Measurements from ENCODE around the gene ARMC7. TPM values are rescaled to one million over a fixed set of nuclear protein-coding genes. Genes with fewer than 3 reads are reported as not detected.
A peak's percentile ranks its signal among the peaks of the same experiment; 100 is the strongest.

The ARMC7 gene
- total and polyA plus RNA-seq, 2 of the 13 experiments (the other 11 are each of a cell fraction or from before 2014, with no cell fraction given), result 3.9 to 4.2 TPM

DNA sequence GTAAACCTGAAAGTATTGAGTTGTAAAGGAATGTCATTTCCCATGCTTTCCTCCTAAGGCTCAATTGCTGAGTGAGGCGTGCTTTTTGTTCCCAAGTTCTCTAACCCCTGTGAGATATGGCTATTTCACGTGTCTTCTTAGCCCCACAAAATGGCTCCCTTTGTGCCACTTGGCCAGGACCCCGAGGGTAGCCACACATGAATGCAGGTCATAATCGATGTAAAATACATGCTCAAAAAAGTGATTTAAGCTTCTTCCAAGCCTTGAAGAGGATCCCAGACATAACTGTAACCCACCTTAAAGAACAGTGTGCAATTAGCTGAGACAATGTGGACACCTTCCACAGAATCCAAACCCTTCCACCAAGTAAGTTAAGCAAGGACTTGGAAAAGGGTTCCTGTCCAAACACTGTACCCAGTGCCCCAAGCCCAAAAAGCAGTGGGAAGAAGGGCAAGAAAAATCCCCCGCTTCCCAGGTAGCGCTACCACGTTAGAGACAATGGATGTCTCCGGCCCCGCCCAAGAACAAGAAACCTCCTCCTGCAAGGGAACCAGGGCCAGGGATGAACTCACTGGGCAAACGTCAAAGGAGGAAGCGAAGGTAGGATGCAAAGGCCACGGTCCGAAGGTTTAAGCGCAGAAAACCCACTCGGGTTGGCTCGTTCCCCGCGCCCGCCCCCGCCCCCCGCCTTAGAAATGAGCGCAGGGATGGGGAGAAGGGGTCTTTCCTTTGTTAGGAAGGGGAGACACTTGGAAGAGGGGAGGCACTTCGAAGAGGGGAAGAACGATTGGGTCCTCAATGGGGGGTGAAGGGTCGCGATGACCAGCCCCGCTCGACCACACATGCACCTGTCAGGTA lies 43.4 kb downstream of the ARMC7 start (continued):
- TF ChIP-seq, protein P1, sequence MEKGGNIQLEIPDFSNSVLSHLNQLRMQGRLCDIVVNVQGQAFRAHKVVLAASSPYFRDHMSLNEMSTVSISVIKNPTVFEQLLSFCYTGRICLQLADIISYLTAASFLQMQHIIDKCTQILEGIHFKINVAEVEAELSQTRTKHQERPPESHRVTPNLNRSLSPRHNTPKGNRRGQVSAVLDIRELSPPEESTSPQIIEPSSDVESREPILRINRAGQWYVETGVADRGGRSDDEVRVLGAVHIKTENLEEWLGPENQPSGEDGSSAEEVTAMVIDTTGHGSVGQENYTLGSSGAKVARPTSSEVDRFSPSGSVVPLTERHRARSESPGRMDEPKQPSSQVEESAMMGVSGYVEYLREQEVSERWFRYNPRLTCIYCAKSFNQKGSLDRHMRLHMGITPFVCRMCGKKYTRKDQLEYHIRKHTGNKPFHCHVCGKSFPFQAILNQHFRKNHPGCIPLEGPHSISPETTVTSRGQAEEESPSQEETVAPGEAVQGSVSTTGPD (CRISPR knock-in tag; IDR thresholded peaks at IDR 0.05), result no peak
- TF ChIP-seq MTF1 (CRISPR knock-in tag; IDR thresholded peaks at IDR 0.05) (no peak), RBM22 (optimal IDR thresholded peaks at IDR 0.05; ENCODE audit: low read length) (peak; percentile 48), ZNF275 (CRISPR knock-in tag; IDR thresholded peaks at IDR 0.05; ENCODE audit: borderline replicate concordance) (no peak), ZNF713 (CRISPR knock-in tag; IDR thresholded peaks at IDR 0.05) (no peak), ZC3H4 (CRISPR knock-in tag; IDR thresholded peaks at IDR 0.05; ENCODE audit: borderline replicate concordance) (no peak), CREBL2 (CRISPR knock-in tag; IDR thresholded peaks at IDR 0.05; ENCODE audit: borderline replicate concordance) (no peak), POLR2G (IDR thresholded peaks at IDR 0.05; ENCODE audit: low read depth, low read length) (peak; percentile 40; the same call in 1 of the 2 replicates), TCF12 (IDR thresholded peaks at IDR 0.05) (no peak), TCF12 (CRISPR knock-in tag; IDR thresholded peaks at IDR 0.05) (no peak), HDAC1 (CRISPR knock-in tag; IDR thresholded peaks at IDR 0.05) (no peak; the same call in 1 of the 2 replicates), SP140L (CRISPR knock-in tag; IDR thresholded peaks at IDR 0.05; ENCODE audit: borderline replicate concordance) (no peak), ZNF225 (CRISPR knock-in tag; IDR thresholded peaks at IDR 0.05) (0 out of 2 replicates have a peak, but pooled peaks have one; percentile 47), RAD51 (IDR thresholded peaks at IDR 0.05; ENCODE audit: borderline replicate concordance) (no peak), PTBP1 (IDR thresholded peaks at IDR 0.05; ENCODE audit: low read depth, low read length, poor library complexity, severe bottlenecking) (no peak), MXD3 (CRISPR knock-in tag; IDR thresholded peaks at IDR 0.05) (no peak), ZNF383 (CRISPR knock-in tag; IDR thresholded peaks at IDR 0.05; ENCODE audit: borderline replicate concordance) (no peak), MXI1 (IDR thresholded peaks at IDR 0.05; ENCODE audit: borderline replicate concordance, low read depth, low read length) (0 out of 3 replicates have a peak, but pooled peaks have one; percentile 15), HMGXB3 (CRISPR knock-in tag; IDR thresholded peaks at IDR 0.05; ENCODE audit: borderline replicate concordance) (no peak)
- TF ChIP-seq, protein P2, sequence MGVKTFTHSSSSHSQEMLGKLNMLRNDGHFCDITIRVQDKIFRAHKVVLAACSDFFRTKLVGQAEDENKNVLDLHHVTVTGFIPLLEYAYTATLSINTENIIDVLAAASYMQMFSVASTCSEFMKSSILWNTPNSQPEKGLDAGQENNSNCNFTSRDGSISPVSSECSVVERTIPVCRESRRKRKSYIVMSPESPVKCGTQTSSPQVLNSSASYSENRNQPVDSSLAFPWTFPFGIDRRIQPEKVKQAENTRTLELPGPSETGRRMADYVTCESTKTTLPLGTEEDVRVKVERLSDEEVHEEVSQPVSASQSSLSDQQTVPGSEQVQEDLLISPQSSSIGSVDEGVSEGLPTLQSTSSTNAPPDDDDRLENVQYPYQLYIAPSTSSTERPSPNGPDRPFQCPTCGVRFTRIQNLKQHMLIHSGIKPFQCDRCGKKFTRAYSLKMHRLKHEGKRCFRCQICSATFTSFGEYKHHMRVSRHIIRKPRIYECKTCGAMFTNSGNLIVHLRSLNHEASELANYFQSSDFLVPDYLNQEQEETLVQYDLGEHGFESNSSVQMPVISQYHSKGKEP (CRISPR knock-in tag; IDR thresholded peaks at IDR 0.05), result no peak
